ENCODE measurements around the gene MGAT5.

Gene MGAT5

DNA sequence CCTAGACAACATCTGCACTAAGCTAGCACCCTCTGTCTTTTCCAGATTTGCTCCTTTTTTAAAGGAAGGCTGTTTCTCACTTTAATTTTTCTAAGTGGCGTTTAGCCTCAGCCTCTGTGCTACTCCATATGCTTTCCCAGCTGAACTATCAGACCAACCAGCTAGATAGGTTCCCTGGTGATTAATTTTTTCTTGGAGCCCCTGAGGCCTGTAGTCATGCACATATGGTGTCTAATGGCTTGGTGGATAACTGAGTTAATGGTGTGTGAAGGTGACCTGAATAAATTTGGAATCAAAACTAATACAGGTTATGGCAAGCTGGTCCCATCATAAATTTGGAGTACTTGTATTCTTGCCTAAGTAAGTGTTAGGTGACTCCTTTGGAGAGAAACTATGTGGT, 135.5 kb downstream of the MGAT5 start:
- Histone ChIP-seq H3K36me3 (ENCODE audit: control insufficient read depth, insufficient read depth, low read length) (no peaks in the 10 kb centered on the region), H3K9me3 (ENCODE audit: control insufficient read depth, low read length) (no peaks in the 10 kb centered on the region), H3K4me3 (ENCODE audit: low read length) (no peak overlapping the region), H3K9ac (ENCODE audit: low read length) (no peak overlapping the region), H3K4me1 (ENCODE audit: control insufficient read depth, insufficient read depth, low read length) (peaks cover 10% of the 10 kb centered on the region), H3K27me3 (ENCODE audit: control insufficient read depth, insufficient read depth, low read length) (no peaks in the 10 kb centered on the region)

DNA sequence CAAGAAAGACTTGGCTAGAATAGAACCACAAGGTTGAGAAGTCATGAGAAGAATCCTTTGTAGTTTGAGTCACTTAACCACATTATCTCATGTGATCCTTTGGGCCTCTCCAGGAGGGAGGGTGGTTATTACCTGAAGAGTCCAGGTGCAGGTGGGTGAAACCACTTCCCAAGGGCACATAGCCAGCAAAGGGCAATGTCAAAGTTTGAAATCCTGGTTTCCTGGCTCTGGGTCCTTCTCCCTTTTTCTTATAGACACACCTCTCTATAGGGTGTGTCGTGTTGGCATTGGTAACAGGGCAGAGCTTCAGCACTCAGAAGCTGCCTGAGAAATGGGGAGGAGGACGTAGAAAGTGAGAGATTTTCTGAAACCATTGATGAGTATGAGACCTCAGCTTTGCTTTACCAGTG, 137.9 kb downstream of the MGAT5 start:
- no peaks in the 10 kb centered on the region for H3K9me3 ChIP-seq (ENCODE audit: control insufficient read depth, low read length)
- H3K9ac ChIP-seq (ENCODE audit: low read length) = no peak overlapping the region
- H3K4me1 ChIP-seq (ENCODE audit: control insufficient read depth, insufficient read depth, low read length) = peaks cover 10% of the 10 kb centered on the region
- H3K36me3 ChIP-seq (ENCODE audit: control insufficient read depth, insufficient read depth, low read length) = no peaks in the 10 kb centered on the region
- no peak overlapping the region for H3K4me3 ChIP-seq (ENCODE audit: low read length)
- H3K27me3 ChIP-seq (ENCODE audit: control insufficient read depth, insufficient read depth, low read length) = no peaks in the 10 kb centered on the region

DNA sequence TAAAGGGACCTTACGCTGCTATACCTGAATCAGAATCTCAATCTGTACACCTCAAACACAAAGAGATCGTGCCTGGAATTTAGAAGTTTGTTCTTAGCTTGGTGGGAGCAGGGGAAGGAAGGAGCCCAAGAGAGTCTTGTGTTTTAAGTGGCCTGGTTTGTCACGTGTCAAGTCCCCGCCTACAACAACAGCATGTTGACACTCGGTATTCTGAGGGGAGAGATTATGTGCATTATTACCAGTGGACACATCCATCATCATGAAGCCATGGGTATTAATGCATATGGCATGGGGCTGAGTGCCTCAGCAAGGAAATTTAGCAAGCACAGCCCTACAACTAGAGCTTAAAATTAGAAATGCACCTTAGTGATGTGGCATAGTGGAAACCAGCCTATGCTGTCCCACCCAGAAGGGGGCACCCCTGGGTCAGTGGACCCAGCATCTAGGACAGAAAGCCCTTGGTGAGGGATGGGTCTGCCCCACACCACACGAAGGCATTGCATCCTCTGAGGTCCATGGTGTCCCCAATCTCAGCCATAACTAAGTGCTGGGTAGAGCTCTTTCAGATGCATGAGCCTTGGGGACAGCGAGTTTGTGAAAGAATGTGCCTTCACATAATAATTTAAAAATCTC, 138.7 kb downstream of the MGAT5 start:
- no peaks in the 10 kb centered on the region for H3K27me3 ChIP-seq (ENCODE audit: control insufficient read depth, insufficient read depth, low read length)
- H3K9me3 ChIP-seq (ENCODE audit: control insufficient read depth, low read length) = no peaks in the 10 kb centered on the region
- H3K36me3 ChIP-seq (ENCODE audit: control insufficient read depth, insufficient read depth, low read length) = no peaks in the 10 kb centered on the region
- H3K4me3 ChIP-seq (ENCODE audit: low read length) = no peak overlapping the region
- peaks cover 10% of the 10 kb centered on the region for H3K4me1 ChIP-seq (ENCODE audit: control insufficient read depth, insufficient read depth, low read length)
- H3K9ac ChIP-seq (ENCODE audit: low read length) = no peak overlapping the region

DNA sequence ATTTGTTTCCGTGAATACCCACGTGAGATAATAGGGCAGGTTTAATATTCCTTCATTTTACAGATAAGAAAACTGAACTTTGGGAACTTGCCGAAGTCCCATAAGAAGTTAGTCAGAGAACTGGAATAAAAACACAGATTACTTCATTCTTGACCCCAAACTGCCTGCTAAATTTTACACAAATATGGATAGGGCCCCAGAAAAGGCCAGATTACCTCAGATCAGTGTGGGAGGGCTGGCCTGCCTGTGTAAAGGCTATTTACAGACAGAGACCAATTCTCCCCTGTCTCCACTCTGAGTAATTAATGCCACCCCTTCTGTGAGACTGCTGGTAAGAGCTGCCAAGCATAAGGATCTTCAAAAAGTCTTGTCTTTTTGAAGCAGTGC, 139.2 kb downstream of the MGAT5 start:
- no peak overlapping the region for H3K4me3 ChIP-seq (ENCODE audit: low read length)
- no peaks in the 10 kb centered on the region for H3K27me3 ChIP-seq (ENCODE audit: control insufficient read depth, insufficient read depth, low read length)
- H3K36me3 ChIP-seq (ENCODE audit: control insufficient read depth, insufficient read depth, low read length) = no peaks in the 10 kb centered on the region
- H3K9ac ChIP-seq (ENCODE audit: low read length) = no peak overlapping the region
- H3K9me3 ChIP-seq (ENCODE audit: control insufficient read depth, low read length) = no peaks in the 10 kb centered on the region
- peaks cover 10% of the 10 kb centered on the region for H3K4me1 ChIP-seq (ENCODE audit: control insufficient read depth, insufficient read depth, low read length)

DNA sequence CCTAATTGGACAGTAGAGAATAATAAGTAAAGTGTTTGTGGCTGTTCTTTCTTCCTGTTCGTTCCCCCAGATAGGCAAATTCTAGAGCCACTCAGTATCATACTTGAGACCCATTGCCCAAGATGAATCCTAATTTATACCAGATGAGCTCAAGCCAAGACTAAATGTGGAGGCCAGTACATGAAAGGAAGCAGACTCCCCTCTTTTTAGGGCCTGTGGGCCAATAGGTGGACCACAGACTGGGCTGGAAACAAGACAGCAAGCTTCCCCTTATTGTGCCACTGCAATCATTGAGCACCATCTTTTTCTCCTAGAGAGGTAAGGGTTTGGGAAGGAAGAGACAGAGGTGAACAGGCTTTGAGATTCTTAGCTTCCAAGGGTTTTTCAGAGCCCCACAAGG, 141.9 kb downstream of the MGAT5 start:
- H3K9me3 ChIP-seq (ENCODE audit: control insufficient read depth, low read length) = no peaks in the 10 kb centered on the region
- no peak overlapping the region for H3K4me3 ChIP-seq (ENCODE audit: low read length)
- H3K4me1 ChIP-seq (ENCODE audit: control insufficient read depth, insufficient read depth, low read length) = peaks cover 10% of the 10 kb centered on the region
- H3K9ac ChIP-seq (ENCODE audit: low read length) = no peak overlapping the region
- no peaks in the 10 kb centered on the region for H3K27me3 ChIP-seq (ENCODE audit: control insufficient read depth, insufficient read depth, low read length)
- no peaks in the 10 kb centered on the region for H3K36me3 ChIP-seq (ENCODE audit: control insufficient read depth, insufficient read depth, low read length)

DNA sequence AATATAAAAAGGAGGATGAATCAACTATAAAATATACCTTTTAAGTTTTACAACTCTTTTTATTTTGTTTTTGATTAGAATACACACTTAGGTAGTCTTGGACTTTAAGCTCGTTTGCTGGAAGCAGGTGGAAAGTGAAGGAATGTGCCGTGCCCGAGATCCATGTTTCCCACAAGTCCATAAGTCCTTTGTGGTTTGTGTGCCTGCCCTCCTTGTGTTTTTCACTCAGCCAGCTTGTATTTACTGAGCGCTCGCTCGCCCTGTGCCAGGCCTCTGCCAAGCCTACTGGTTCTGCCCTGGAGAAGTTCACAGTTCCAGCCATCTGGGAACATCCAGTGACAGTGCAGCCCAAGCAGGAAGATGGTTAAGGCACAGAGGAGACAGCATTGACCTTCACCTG, 142.6 kb downstream of the MGAT5 start:
- H3K9me3 ChIP-seq (ENCODE audit: control insufficient read depth, low read length) = no peaks in the 10 kb centered on the region
- peaks cover 11% of the 10 kb centered on the region for H3K4me1 ChIP-seq (ENCODE audit: control insufficient read depth, insufficient read depth, low read length)
- no peak overlapping the region for H3K9ac ChIP-seq (ENCODE audit: low read length)
- no peak overlapping the region for H3K4me3 ChIP-seq (ENCODE audit: low read length)
- no peaks in the 10 kb centered on the region for H3K27me3 ChIP-seq (ENCODE audit: control insufficient read depth, insufficient read depth, low read length)
- H3K36me3 ChIP-seq (ENCODE audit: control insufficient read depth, insufficient read depth, low read length) = no peaks in the 10 kb centered on the region

DNA sequence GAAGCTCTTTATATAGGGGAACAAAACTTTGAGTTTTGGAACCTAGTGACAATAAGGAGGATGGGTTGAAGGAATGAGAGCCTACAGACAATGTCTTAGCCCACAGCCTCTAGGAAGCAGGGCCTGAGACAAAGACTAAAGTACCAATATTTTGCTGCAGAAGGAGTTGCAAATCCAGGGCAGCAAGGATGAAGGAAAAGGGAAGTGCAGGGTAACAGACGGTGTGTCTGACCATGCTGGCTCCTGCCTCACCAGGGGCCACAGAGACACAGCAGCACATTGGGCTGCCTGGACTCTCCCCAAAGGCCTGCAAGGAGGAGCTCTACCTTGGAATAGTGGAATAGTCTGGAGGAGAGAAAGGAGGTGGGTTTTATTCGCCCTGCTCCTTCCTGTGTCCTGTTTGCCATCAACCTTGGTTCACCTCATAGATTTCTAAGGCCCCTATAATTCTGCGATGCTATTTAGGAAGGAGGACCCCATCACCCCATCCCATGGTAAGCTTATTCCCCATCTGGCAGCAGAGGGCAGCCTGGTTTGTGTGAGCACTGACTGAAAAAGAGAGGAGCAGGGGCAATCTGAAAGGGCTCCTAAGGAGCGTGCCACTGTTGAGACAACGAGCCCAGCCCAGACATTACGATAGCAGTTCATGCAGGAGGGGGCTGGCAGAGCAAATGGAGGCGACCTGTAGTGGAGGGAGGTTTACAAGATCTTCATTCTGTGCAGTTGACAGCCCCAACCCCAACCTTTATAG, 143.4 kb downstream of the MGAT5 start:
- H3K27me3 ChIP-seq (ENCODE audit: control insufficient read depth, insufficient read depth, low read length) = no peaks in the 10 kb centered on the region
- no peak overlapping the region for H3K4me3 ChIP-seq (ENCODE audit: low read length)
- H3K9ac ChIP-seq (ENCODE audit: low read length) = no peak overlapping the region
- no peaks in the 10 kb centered on the region for H3K36me3 ChIP-seq (ENCODE audit: control insufficient read depth, insufficient read depth, low read length)
- no peaks in the 10 kb centered on the region for H3K9me3 ChIP-seq (ENCODE audit: control insufficient read depth, low read length)
- peaks cover 5% of the 10 kb centered on the region for H3K4me1 ChIP-seq (ENCODE audit: control insufficient read depth, insufficient read depth, low read length)

DNA sequence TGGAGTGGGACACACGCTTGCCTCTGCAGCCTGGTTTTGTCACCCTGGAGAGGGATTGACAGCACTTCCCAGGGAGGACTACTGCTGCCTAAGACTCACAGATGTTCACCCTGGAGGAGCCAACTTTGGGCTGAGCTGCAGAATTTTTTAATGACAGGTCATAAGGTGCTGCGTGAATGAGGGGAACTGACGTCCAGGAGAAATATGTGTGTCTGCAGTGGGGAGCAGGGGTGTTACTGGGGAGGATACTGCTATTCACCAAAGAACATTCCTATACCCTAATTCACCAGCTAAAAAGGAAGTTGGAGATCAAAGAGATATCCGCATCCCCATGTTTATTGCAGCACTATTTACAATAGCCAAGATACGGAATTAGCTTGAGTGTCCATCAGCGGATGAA, 144.4 kb downstream of the MGAT5 start:
- Histone ChIP-seq H3K9ac (ENCODE audit: low read length) (no peak overlapping the region), H3K27me3 (ENCODE audit: control insufficient read depth, insufficient read depth, low read length) (no peaks in the 10 kb centered on the region), H3K36me3 (ENCODE audit: control insufficient read depth, insufficient read depth, low read length) (peaks cover 3% of the 10 kb centered on the region), H3K4me1 (ENCODE audit: control insufficient read depth, insufficient read depth, low read length) (peaks cover 5% of the 10 kb centered on the region), H3K4me3 (ENCODE audit: low read length) (no peak overlapping the region), H3K9me3 (ENCODE audit: control insufficient read depth, low read length) (no peaks in the 10 kb centered on the region)

DNA sequence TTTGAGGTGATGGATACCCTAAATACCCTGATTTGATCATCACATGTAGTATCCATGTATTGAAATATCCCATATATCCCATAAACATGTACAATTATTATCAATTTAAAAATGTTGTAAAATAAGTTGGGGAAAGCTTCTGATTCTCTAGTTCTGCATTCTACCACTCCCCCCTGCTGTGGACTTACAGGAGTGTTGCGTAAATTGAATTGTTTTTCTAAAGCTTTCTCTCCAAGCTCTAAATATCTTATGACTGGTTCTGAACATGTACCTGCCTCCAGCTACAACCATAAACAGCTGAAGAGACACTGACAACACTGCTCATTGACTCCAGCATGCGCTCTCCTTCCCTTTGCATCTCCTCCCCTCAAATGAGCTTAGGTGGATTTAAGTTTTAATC, 145.2 kb downstream of the MGAT5 start:
- H3K27me3 ChIP-seq (ENCODE audit: control insufficient read depth, insufficient read depth, low read length) = no peaks in the 10 kb centered on the region

DNA sequence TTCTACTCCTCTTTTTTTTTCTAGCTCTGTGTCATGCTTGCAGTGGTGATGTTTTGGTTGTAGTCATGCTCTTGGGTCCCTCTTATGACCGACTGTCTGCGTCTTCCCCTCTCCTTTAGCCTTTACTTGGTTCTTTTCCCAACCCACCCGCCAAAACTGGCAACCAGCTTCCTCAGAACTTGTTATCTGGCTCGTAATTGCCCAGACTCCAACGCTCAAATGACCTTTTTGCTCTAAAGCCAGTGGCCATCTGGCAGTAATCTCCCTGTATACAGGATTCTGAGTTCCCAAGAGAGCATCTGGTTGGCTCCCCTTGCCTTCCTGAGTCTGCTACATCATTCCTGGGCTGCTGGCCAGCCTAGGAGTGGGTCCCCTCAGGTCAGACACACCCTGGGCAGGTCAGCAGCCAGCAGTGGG, 147.2 kb downstream of the MGAT5 start:
- Histone ChIP-seq H3K4me1 (ENCODE audit: control insufficient read depth, insufficient read depth, low read length) (peaks cover 6% of the 10 kb centered on the region), H3K36me3 (ENCODE audit: control insufficient read depth, insufficient read depth, low read length) (peaks cover 6% of the 10 kb centered on the region), H3K4me3 (ENCODE audit: low read length) (no peak overlapping the region), H3K9me3 (ENCODE audit: control insufficient read depth, low read length) (no peaks in the 10 kb centered on the region), H3K27me3 (ENCODE audit: control insufficient read depth, insufficient read depth, low read length) (no peaks in the 10 kb centered on the region), H3K9ac (ENCODE audit: low read length) (no peak overlapping the region)

More for the DNA sequence above, 145.2 kb downstream of the MGAT5 start:
- Histone ChIP-seq H3K9ac (ENCODE audit: low read length) (no peak overlapping the region), H3K9me3 (ENCODE audit: control insufficient read depth, low read length) (no peaks in the 10 kb centered on the region), H3K4me3 (ENCODE audit: low read length) (no peak overlapping the region), H3K36me3 (ENCODE audit: control insufficient read depth, insufficient read depth, low read length) (peaks cover 6% of the 10 kb centered on the region), H3K4me1 (ENCODE audit: control insufficient read depth, insufficient read depth, low read length) (peaks cover 5% of the 10 kb centered on the region)

DNA sequence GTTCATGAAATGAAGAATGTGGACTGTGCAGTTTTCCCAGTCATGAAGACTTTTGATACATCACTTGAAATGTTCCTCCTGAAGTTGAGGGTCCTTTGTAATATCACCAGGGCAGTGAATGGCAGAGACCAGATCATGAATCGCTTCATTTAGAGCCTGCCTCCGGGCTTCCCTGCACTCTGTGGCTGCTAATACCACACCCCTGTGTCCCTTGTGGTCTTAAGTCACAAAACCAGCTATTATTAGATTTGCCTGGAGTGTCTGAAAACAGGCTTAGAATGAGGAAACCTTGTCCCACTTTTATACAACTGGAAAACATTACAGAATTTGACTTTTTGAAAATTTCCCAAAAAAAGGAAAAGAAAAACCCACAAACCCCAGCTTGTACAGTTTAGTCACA, 147.9 kb downstream of the MGAT5 start:
- Histone ChIP-seq H3K4me3 (ENCODE audit: low read length) (no peak overlapping the region), H3K4me1 (ENCODE audit: control insufficient read depth, insufficient read depth, low read length) (peaks cover 13% of the 10 kb centered on the region), H3K27me3 (ENCODE audit: control insufficient read depth, insufficient read depth, low read length) (no peaks in the 10 kb centered on the region), H3K36me3 (ENCODE audit: control insufficient read depth, insufficient read depth, low read length) (peaks cover 8% of the 10 kb centered on the region), H3K9me3 (ENCODE audit: control insufficient read depth, low read length) (no peaks in the 10 kb centered on the region), H3K9ac (ENCODE audit: low read length) (no peak overlapping the region)

DNA sequence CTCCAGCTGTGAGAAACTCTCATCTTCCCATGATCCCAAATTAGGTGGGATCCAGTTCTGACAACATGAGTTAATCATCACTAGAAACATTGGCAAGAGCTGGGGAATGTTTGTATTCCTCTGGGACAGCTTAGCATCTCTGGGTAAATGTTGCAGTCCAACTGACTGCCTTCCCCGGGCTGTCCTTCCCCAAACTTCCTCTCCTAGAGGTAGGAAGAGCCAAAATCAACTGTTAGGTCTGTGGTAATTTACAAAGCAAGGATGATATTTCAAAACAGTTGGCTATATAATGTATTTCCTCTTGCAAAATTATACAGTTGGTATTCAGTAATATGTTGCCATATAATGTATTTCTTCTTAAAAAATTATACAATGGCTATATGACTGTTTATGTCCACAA, 148.5 kb downstream of the MGAT5 start:
- Histone ChIP-seq H3K9ac (ENCODE audit: low read length) (no peak overlapping the region), H3K36me3 (ENCODE audit: control insufficient read depth, insufficient read depth, low read length) (peaks cover 12% of the 10 kb centered on the region), H3K4me1 (ENCODE audit: control insufficient read depth, insufficient read depth, low read length) (peaks cover 18% of the 10 kb centered on the region), H3K9me3 (ENCODE audit: control insufficient read depth, low read length) (no peaks in the 10 kb centered on the region), H3K4me3 (ENCODE audit: low read length) (no peak overlapping the region), H3K27me3 (ENCODE audit: control insufficient read depth, insufficient read depth, low read length) (no peaks in the 10 kb centered on the region)

All from mucosa of stomach (tissue), 1 donor.